SK-N-SH (cell line): Measurements from ENCODE around the gene SCOC.

Experiments
- CTCF ChIP-seq: fragments of 200-600 bp; sonication (generic); IDR thresholded peaks from 2 replicates; pipeline ENCODE4 v1.6.1; 2017; ENCODE audit warnings: antibody characterized with exemption, mild to moderate bottlenecking, moderate library complexity
- EP300 ChIP-seq, 2 experiments: IDR thresholded peaks; 2 replicates each; pipeline versions ENCODE4 v1.4.0 to v1.6.1; 2012; ENCODE audit warnings: borderline replicate concordance in 1 of 2, low read depth in 1 of 2, low read length in 1 of 2
- FOXM1 ChIP-seq: IDR thresholded peaks from 2 replicates; pipeline ENCODE4 v1.4.0; 2012; ENCODE audit warnings: low read depth, mild to moderate bottlenecking
- GABPA ChIP-seq: IDR thresholded peaks from 2 replicates; pipeline ENCODE4 v1.4.0; 2012; ENCODE audit warnings: low read depth, mild to moderate bottlenecking
- NFIC ChIP-seq: IDR thresholded peaks from 2 replicates; pipeline ENCODE4 v1.4.0; 2012; ENCODE audit warnings: borderline replicate concordance
- POLR2AphosphoS5 ChIP-seq: IDR thresholded peaks from 2 replicates; pipeline ENCODE4 v1.6.1; 2012; ENCODE audit warnings: low read depth, low read length
- RAD21 ChIP-seq: IDR thresholded peaks from 2 replicates; pipeline ENCODE4 v1.6.1; 2012; ENCODE audit warnings: mild to moderate bottlenecking, low read length
- REST ChIP-seq: IDR thresholded peaks from 2 replicates; pipeline ENCODE4 v1.6.1; 2012; ENCODE audit warnings: mild to moderate bottlenecking, low read depth, low read length, moderate library complexity
- SMC3 ChIP-seq: IDR thresholded peaks from 2 replicates; pipeline ENCODE4 v1.6.1; 2012; ENCODE audit warnings: low read depth, low read length, improper control_type of control experiment
- TAF1 ChIP-seq: IDR thresholded peaks from 2 replicates; pipeline ENCODE4 v1.6.1; 2012; ENCODE audit warnings: low read depth, mild to moderate bottlenecking, low read length, moderate library complexity, borderline replicate concordance
- USF1 ChIP-seq: IDR thresholded peaks from 2 replicates; pipeline ENCODE4 v1.4.0; 2012; ENCODE audit warnings: low read depth, borderline replicate concordance
- YY1 ChIP-seq: IDR thresholded peaks from 2 replicates; pipeline ENCODE4 v1.4.0; 2012; ENCODE audit warnings: low read depth, mild to moderate bottlenecking
- TF ChIP-seq, protein P1 (sequence below): IDR thresholded peaks from 2 replicates; pipeline ENCODE4; 2012

GRCh38 chr4:140330311-140330900 is 43.0 kb upstream of the SCOC start:
- TF ChIP-seq EP300 (IDR thresholded peaks at IDR 0.05; ENCODE audit: borderline replicate concordance in 1 of 2, low read depth in 1 of 2, low read length in 1 of 2) (no peak), YY1 (no peak), REST (no peak), USF1 (no peak), CTCF (peak; percentile 77), NFIC (no peak), FOXM1 (no peak), TAF1 (no peak), POLR2AphosphoS5 (no peak), SMC3 (peak; percentile 32), RAD21 (peak; percentile 47), GABPA (no peak)
- TF ChIP-seq, protein P1, sequence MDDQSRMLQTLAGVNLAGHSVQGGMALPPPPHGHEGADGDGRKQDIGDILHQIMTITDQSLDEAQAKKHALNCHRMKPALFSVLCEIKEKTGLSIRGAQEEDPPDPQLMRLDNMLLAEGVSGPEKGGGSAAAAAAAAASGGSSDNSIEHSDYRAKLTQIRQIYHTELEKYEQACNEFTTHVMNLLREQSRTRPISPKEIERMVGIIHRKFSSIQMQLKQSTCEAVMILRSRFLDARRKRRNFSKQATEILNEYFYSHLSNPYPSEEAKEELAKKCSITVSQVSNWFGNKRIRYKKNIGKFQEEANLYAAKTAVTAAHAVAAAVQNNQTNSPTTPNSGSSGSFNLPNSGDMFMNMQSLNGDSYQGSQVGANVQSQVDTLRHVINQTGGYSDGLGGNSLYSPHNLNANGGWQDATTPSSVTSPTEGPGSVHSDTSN, result no peak
